Activated CD8-positive, alpha-beta memory T cell treated with anti-CD3 and anti-CD28 coated beads for 1 hour (primary cell): Measurements from ENCODE around the gene ULK1.

Source experiments
- DNase-seq, 2 donors: peaks; one replicate each; pipeline ENCODE4 v3.0.0-alpha.2; 2020; ENCODE audit warnings: low read depth in 1 of 2; ENCODE audit errors: extremely low read depth in 1 of 2

The ULK1 gene

DNA sequence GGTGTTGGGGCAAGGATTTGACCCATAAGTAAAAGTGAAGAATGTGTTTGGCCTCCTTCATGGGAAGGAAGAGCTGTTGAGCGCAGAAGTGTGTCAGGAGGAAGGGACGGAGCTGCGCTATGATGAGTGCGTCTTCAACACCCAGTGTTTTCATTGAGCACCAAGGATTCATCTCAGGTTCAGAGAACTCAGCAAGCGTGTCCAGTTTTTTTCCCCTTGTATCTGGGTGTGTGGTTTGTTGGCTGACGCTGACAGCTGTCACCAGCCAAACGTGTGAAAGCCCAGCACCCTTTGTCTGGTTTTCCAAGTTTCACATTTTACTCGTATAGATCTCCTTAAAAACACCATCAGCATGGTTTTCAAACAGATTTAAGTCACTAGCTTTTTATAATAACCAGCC, 67.6 kb downstream of the ULK1 start:
- no peak for DNase-seq

GRCh38 chr12:131963381-131963780, 69.0 kb downstream of the ULK1 start:
- DNase-seq: no peak

DNA sequence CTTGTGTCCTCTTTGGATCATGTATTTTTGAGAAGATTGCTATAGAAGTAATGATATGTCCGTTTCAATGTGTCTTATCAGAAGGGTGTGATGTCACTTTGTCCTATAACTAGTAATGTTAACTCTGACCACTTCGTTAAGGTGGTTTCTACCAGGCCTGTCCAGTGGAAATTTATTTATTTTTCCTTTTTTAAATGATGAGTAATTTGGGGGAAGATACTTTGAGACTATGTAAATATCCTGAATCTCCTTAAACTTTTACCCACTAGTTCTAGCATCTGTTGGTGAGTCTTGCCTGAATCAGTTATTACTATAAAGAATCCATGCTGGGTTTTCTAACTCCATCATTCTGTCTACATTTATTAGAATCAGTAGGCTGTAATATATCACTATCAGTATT, 70.7 kb downstream of the ULK1 start:
- DNase-seq: no peak

- no peak for DNase-seq
These were observed 76.8 kb downstream of the ULK1 start for GRCh38 chr12:131971226-131971625.
